ENCODE results near the gene BRD4.
A peak's percentile ranks its signal among the peaks of the same experiment; 100 is the strongest.
"Not testable (repeated sequence)": the region's sequence is repeated elsewhere in the genome, so short reads cannot be mapped to it uniquely, and the experiment has no call there.

BRD4 gene

GRCh38 chr19:15332311-15332996 is at the start of gene BRD4:
TSS of gene BRD4 (minus strand) at chr19:15332539. CDS start at chr19:15273099, 59,440 bp downstream.
- peak; percentile 68 to 83 for DNase-seq

DNA sequence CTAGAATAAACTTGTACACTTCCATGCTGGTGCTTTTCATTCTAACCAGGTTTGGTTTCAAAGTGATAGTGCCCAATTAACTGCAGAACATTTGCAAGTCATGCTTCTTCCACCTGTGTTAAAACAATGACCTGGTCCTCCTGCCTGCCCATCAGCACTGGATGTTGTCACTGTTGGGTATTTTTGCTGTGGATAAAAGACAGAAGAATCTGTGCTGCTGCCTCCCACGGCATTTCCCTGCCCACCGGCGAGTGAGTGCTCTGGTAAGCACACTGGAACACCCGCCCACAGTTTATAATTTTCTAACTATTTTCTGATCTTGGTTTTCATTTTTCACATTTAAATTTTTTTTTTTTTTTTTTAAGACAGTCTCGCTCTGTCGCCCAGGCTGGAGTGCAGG is 49.5 kb upstream of the BRD4 start:
- DNase-seq: no peak

- no peak for DNase-seq
Observed at GRCh38 chr19:15381429-15381828, 49.1 kb upstream of the BRD4 start.

- DNase-seq: no peak
Observed at GRCh38 chr19:15379999-15380647, 47.8 kb upstream of the BRD4 start.

DNA sequence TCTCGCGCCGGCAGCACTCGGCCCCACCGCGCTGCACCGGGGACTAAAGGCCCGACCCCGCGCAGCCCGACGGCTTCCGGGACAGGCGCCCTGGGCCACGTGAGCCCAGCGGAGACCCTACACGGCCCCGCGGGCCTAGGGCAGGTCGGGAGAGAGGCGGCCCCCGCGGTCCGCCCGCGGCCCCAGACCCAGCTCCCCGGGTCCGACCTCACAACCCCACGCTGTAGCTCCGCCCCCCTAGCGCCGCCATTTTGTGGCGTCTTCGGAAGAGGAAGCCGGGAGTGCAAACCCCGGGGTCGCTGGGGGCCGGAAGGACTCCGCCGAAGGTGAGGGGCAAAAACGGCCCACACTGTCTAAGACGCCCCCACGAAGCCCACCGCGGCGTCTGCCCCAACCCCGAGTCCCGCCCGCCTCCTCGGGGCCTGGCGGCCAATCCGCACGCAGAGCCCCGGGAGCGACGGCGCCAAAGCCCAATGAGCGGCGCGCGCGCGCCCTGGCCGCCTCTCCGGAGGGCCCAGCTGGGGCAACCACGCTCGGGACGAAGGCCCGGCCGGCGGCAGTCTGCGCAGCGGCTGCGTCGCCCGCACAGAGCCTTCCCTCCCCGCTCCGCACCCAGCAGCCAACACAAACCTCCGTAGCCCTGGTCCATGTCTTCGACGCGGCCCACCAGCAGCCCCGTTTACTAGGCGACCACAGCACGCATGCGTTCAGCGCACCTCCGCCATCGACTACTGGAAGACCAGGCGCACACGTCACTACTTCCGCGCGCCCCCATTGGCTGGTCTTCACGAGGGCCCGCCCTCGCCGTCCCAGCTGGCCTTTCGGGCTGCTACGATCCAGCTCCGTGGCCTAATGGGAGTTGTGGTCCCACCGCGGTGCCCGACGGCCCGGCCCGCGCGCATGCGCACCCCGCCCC is 47.0 kb upstream of the BRD4 start, which contains the start of gene AKAP8:
AKAP8 (minus strand) TSS at position 705 of the 916 bp plus-strand sequence; CDS start at position 649, 56 bp downstream.
- DNase-seq: peak; percentile 99

GRCh38 chr19:15378534-15379082 is 46.3 kb upstream of the BRD4 start:
- DNase-seq: peak; percentile 36 to 55

- DNase-seq: no peak
Observed at GRCh38 chr19:15374796-15375440, 42.6 kb upstream of the BRD4 start.

DNA sequence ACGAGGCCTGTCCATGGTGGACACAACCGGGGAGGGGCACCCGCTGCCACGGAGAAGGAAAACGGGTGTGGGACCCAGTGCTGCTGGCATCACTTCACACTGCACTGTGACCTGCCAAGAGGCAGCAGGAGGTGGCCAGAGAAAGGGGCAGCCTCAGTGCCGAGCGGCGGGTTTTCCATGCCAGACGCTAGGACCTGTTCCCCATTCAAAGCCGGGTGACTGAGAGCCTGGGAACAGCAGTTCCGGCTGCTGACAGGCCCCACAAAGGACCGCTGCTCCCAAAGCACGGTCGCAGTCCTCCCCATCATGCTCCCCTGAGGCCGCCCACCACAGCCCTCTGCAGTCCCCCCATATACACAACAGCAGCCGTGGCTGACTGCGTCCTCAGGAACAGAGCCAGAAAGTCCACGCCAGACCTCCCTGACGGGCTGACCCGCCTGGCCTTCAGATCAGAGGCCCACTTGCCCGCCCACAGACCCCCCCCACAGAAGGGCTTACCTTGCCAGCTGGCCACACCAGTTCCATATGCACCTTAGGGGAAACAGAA is 41.8 kb upstream of the BRD4 start:
- DNase-seq: no peak

DNA sequence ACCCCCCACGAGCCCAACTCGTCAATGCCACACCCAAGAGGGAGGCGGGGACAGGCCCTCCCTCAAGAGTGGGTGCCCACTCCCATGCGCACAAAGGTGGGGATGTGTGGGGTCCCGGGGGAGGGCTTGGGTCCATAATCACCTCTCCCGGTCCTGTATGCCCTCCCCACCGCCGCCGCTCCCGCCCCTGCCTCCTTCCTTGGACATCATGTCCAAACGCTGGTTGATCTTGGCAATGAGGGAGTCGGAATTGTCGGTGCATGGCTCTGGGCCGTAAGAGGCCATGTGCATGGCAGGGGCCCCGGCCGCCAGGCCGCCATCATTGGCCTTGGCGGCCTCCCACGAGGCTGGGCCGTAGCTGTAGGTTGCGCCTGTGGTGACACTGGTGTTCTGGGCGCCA is 41.3 kb upstream of the BRD4 start:
- no peak for DNase-seq

- DNase-seq: no peak
Observed at GRCh38 chr19:15372891-15373301, 40.6 kb upstream of the BRD4 start.

GRCh38 chr19:15372470-15372869 is 40.1 kb upstream of the BRD4 start:
- no peak for DNase-seq

GRCh38 chr19:15371786-15372380 is 39.5 kb upstream of the BRD4 start:
- DNase-seq: no peak

GRCh38 chr19:15371119-15371518 is 38.8 kb upstream of the BRD4 start:
- DNase-seq: no peak

GRCh38 chr19:15369594-15369891 is 37.2 kb upstream of the BRD4 start:
- DNase-seq: no peak

DNA sequence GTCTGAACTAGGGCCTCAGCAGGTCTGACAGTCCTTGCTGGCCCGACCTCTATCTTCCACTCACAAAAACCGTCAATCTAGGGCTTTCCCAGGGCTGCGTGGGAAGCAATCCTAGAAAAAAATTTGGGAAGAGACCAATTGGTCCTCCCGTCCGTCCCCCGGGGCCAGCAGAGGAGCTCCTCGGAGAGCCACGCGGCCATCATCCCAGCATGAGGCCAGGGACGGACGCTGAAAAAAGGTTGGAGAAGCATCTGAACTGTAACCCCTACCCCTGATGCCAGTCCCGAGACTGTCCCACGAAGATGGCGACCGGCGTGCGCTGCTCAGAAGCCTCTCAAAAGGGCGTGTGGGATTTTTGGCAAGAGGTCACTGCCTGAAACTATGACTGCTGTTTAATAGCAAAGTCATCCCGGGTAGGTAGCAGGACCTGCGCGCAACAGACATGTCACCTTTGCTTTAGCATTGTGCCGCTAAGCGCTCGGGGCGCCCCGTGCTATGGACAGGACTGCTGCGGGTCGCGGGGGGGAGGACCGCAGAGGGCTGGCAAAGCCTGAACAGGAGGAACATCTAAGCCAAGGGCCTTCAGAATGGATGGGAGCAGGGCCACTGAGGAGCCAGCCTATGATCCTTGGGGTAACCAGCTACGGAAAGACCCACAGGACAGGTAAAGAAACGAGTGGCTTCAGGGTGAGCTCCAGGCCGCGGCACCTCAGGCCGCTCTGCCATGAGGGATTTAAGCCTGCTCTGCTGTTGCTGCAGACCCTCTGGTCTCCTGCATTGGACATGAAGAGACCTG is 36.7 kb upstream of the BRD4 start:
- no peak for DNase-seq

DNA sequence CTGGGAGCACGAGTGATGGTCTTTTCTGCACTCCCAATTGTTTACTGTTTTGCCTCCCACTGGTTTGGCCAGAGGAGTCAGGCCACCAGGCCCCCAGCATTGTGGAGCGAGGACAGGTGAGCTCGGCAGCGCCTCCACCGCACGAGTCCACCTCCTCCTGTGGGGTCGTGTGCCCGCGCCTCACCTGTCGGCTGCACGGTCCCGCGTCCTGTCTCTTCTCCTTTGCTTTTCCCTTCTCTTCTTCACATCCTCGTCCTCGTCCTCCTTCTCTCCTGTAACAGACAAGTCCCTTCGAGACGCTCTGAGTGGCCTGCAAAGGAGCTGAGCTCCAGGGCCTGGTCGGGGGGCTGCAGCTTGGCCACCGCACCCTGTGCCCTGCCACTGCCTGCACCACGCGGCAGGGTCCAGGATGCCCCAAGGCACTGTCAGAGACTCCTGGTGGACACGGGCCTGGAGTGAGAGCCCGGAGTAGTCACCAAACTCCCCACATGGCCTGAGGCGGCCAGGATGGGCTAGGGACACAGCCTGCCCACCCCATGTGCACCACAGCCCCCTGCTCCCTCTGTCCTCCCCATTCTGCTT is 35.8 kb upstream of the BRD4 start:
- DNase-seq: no peak

DNA sequence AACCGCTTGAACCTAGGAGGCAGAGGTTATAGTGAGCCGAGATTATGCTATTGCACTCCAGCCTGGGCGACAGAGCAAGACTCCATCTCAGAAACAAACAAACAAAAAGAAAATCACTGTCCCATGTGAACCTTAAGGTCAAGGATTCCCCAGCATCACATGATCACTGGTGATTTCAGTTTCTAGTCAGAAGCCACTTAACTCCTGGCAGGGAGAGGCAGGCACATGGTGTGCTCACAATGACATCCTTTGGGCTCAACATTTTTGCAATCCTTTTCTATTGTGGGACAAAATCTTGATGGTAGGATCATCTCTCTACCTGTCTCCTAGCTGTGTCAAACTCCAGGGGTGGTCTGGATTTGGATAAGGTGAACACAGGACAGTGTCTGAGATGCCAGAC is 35.1 kb upstream of the BRD4 start:
- no peak for DNase-seq

- no peak for DNase-seq
Observed at GRCh38 chr19:15365264-15365663, 32.9 kb upstream of the BRD4 start.

GRCh38 chr19:15363791-15364190 is 31.5 kb upstream of the BRD4 start:
- DNase-seq: not testable (repeated sequence)

DNA sequence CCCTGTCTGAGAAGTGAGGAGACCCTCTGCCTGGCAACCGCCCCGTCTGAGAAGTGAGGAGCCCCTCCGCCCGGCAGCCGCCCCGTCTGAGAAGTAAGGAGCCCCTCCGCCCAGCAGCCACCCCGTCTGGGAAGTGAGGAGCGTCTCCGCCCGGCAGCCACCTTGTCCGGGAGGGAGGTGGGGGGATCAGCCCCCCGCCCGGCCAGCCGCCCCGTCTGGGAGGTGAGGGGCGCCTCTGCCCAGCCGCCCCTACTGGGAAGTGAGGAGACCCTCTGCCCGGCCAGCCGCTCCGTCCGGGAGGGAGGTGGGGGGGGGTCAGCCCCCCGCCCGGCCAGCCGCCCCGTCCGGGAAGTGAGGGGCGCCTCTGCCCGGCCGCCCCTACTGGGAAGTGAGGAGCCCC is 30.7 kb upstream of the BRD4 start:
- DNase-seq: not testable (repeated sequence)

DNA sequence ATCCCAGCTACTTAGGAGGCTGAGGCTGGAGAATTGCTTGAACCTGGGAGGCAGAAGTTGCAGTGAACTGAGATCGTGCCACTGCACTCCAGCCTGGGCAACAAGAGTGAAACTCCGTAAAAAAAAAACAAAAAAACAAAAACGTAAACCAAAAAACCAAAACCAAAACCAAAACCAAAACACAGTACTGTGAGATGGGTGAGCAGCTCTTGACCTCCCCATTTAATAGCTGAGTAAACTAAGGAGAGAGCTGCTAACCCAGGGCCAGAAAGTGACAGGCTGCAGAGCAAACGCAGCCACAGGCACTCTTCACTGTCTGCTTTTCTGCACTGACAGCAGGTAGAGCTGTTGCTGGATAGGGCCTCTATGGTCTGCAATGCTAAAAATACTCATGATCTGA is 27.7 kb upstream of the BRD4 start:
- DNase-seq: not testable (repeated sequence)

All from CD4-positive, alpha-beta T cell treated with Interferon alpha-2 for 1 hour (primary cell).